HG02840 (cell line): ENCODE results near the gene MDFIC.

Experiments
- ATAC-seq: cut with Tn5 transposase; IDR thresholded peaks from one replicate; pipeline ENCODE4 v1.9.1; 2021; ENCODE audit warnings: mild to moderate bottlenecking, moderate library complexity, moderate number of reproducible peaks; ENCODE audit not compliant: unreplicated experiment, low FRiP score

The MDFIC gene

GRCh38 chr7:114924038-114924712, 2.3 kb downstream of the MDFIC start:
- ATAC-seq: no peak

- no peak for ATAC-seq
Observed at GRCh38 chr7:114925434-114925833, 3.5 kb downstream of the MDFIC start.

GRCh38 chr7:114928060-114928459, 6.2 kb downstream of the MDFIC start:
- ATAC-seq: no peak

DNA sequence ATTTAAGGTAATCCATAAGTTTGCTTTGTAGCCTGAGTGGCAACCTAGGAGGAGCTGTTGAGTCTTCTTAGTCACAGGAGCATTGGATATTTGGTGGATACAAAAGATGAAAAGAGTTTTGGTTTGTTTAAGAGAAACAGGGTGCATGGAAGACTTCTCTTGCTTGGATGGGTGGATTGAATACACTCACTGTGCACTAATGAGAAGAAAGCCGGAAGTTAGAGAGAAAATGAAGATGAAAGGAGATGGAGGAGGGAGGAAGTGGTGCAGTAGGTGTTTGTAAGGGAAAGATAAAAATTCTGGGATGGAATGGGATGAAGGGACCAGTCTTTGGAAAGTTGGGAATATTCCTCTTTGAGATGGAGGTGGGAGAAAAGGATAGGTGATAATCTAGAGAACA, 7.7 kb downstream of the MDFIC start:
- no peak for ATAC-seq

GRCh38 chr7:114930107-114930661, 8.3 kb downstream of the MDFIC start:
- no peak for ATAC-seq

DNA sequence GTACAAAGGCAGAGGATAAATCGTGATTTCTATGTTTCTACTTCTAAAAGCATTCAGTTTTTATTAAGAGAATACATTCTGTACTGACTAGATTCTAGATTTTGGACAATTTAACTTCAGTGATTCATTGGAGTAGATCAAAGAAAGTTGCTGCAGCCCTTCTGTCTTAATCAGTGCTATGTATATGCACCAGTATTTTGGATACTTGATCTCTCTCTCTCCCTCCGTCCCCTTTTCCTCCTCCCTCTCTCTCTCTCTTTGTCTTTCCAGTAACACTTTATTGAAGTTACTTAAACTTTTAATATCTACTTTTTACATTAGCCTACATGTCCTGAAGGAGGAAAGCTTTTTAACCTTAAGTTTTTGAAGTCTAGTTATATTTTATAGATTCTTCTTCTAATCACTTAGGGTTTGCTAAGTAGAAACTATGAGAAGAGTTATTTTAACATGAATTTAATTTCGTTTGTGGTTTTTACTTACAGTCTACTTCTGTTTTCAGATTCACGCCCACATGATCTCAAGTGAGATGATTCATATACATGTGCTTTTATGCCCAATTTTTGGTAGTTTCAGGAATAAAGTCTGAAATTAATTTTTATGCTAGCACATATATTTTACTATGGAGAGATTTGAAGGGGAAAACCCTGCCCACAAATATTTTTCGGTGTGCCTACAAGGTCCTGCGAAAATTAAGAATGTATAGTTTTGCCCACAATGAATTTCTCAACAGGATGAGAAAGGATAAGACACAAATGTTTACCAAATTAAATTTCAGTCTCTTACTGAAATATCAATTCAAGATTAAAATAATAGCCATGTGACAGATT, 9.1 kb downstream of the MDFIC start:
- peak; percentile 43 for ATAC-seq

- ATAC-seq: peak; percentile 65
Observed at GRCh38 chr7:114931656-114932011, 9.7 kb downstream of the MDFIC start.

DNA sequence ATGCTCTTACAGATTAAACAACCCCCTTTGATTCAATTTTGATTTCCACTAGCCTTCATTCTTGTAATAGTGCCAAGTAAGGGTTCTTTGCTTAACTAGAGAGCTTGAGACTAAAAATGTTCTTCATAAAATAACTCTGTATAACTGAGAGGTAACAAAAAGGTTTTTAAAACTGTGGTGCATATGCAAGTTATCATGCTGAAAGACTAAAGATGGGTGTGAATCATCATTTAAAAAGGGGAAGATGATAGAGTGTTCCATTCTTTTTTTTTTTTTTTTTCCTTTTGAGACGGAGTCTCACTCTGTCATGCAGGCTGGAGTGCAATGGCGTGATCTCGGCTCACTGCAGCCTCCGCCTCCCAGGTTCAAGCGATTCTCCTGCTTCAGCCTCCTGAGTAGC, 11.1 kb downstream of the MDFIC start:
- no peak for ATAC-seq

DNA sequence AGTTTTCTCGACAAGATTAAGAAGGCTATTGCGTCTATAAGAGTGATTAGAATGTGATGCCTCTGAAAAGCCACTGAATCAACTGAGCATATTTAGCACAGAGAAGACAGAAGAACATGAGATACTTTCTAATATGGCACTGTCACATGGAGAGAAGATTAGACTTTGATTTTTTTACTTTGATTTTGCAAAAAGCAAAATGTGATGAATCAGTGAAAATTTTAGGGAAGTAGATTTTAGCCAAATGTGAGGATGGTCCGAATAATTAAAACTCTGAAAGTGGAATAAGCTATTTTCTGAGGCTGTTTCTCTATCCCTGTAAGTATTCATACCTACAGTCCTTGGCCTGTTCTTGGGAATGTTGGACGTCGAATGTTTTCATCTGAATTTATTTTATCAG, 11.8 kb downstream of the MDFIC start:
- ATAC-seq: no peak

DNA sequence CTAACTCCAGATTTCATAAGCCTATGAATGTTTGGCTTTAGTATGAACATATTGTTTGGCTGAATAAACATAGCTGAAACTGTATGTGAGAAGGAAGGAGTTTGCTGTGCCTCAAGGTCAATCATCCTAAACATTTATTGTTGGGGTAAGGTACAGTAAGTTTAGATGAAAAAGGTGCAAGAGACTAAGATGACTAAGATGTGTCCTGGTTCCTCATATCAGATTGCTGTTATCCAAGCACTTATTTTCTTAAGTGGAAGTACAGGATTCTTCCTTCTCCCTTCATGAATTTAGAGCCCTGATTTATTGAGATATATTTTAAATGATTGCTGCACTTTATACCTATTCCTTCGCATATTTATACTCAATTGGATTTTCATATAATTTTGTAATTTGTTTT, 12.2 kb downstream of the MDFIC start:
- ATAC-seq: no peak

GRCh38 chr7:114934713-114935112, 12.8 kb downstream of the MDFIC start:
- no peak for ATAC-seq

- no peak for ATAC-seq
Observed at GRCh38 chr7:114936471-114936870, 14.6 kb downstream of the MDFIC start.

GRCh38 chr7:114937446-114937845, 15.6 kb downstream of the MDFIC start:
- no peak for ATAC-seq

GRCh38 chr7:114938785-114939184, 16.9 kb downstream of the MDFIC start:
- no peak for ATAC-seq

GRCh38 chr7:114939484-114940097, 17.7 kb downstream of the MDFIC start:
- ATAC-seq: no peak

- no peak for ATAC-seq
Observed at GRCh38 chr7:114940220-114940619, 18.3 kb downstream of the MDFIC start.

DNA sequence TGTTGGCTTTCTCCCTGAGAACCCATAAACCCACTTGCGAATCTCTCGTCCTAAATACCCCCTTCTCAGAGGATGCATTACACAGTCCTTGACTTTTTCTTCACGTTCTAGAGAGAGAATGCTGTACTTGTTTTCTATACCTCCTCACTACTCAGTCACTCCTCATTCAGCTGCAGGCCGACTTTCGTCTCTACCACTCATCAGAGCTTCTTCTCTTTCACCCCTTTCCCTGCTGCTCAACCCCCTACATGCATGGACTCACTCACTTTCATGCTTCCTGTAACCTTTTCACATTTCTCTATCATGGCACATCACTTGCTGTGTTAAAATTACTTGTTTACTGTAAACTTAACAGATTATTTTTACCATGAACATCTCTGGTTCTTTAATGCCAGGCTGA, 19.8 kb downstream of the MDFIC start:
- ATAC-seq: no peak

DNA sequence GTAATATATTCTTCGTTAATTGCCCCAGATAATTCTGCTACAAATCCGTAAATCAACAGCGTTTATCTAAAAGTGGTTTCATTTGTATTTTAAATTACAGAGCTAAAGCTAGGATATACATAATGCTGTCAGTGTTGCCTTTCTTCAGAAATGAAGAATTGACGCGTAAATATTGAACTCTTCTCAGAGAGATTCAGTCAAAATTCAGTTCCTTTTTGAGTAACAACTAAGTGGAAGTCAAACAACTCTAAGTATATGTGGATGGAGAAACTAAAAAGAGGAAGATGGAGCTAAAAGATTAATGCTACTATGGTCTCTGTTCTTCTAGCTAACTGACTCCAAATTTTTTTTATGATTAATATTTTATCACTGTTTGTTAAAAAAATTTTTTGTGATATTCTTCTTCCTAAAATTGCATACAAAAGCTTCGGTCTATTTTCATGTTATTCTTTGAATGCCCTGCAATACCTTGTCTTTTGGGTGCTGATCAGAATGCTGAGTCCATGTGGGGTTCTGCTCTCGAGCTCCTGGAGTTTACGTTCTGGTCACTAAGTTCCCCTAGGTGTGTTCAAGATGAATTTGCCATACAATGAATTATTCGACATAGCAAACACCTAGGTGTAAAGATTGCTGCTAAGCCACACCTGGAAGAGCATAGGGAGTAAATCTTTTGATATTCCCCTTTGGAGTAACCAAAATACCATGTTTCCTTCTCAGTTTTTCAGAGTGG, 20.7 kb downstream of the MDFIC start:
- peak; percentile 64 for ATAC-seq

DNA sequence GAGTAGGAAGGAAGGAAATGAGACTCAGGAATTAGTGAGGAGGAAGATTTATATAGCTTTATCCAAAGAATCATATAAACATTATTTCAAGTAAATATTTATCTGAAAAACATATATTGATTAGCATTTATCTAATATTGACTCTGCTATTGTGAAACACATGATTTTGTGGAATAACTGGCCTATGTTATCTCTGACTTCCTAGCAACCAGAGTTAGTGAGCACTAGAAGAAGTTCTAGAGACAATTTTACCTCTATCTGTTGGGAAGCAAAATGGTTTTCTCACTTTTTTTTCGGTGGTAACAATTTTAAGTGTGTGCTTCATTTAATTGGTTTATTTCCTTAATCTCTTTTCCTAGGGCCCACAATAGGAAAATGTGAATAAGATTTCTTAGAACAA, 21.6 kb downstream of the MDFIC start:
- no peak for ATAC-seq

DNA sequence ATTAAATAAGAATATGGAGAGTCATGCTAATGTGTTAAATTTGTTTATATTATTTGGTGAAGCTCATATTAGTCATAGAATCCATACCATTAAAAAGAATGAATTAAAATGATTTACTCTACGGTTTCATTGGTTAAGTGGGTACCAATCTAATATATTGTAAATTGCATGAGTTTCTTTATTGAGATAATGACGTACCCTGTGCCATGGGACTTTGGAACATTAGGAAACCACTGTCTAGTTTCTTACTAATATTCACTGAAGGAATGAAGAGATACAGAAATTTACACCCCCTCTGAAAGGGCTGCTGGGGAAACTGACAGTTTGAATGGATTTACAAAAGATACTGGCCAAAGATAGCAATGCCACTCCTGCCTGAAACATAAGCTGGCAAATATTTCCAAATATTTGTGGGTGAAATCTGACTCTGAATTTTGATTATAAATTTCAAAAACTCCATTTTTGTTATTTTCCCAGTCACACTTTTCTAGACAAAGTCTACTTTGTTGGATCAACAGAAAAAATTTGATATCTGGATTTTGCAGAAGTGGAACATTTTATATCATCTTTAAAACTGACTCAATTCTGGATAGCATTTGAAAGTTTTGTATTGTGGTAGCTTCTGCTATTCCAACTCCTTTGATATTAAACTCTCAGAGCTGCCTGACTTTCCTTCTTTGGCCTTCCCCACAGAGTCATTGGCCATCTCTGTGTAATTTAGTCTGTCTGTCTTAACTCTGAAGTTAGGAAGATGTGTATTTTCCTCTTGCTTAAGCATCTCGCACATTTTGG, 22.3 kb downstream of the MDFIC start:
- ATAC-seq: no peak
